Adrenal gland (tissue), 5 donors: ENCODE results near the gene KCNJ6.

Experiments
- POLR2A ChIP-seq, 2 donors: fragments of 450-650 bp; IDR thresholded peaks; one replicate each; pipeline ENCODE4 v1.6.1; 2017; ENCODE audit warnings: antibody characterized with exemption in 2 of 2, mild to moderate bottlenecking in 2 of 2, moderate library complexity in 1 of 2
- TF ChIP-seq, protein P1 (sequence below), 6 experiments: fragments of 450-650 bp in 4 of 6; fragments of 200-600 bp in 2 of 6; sonication (generic) in 1 of 6; IDR thresholded peaks; 1 replicate in 5 of 6; 2 replicates in 1 of 6; pipeline versions ENCODE4 v1.5.1 to v1.8.0; 2016 to 2021; ENCODE audit warnings: antibody characterized with exemption in 6 of 6, mild to moderate bottlenecking in 2 of 6, moderate library complexity in 1 of 6
- donor health status: DM: no; HTN: no; CAD: no.

DNA sequence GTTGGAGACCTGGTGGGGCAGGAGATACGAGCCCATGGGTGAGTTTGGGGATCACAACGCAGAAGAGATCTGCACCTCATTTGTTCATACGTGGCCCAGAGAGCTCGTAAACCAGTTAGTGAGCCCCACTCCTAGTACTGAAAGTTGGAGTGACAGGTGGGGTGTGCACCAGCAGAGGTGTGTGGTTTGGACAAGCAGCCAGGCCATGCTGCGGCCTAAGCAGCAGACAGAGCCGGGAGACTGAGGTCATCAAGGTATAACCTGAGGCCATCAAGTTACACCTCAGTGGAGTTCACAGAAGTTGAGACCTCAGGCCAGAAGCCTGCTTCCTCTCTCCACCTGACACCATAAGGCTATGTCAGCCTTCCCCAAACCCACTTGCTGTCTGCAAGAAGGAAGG is 27.6 kb downstream of the KCNJ6 start:
- TF ChIP-seq, protein P1, sequence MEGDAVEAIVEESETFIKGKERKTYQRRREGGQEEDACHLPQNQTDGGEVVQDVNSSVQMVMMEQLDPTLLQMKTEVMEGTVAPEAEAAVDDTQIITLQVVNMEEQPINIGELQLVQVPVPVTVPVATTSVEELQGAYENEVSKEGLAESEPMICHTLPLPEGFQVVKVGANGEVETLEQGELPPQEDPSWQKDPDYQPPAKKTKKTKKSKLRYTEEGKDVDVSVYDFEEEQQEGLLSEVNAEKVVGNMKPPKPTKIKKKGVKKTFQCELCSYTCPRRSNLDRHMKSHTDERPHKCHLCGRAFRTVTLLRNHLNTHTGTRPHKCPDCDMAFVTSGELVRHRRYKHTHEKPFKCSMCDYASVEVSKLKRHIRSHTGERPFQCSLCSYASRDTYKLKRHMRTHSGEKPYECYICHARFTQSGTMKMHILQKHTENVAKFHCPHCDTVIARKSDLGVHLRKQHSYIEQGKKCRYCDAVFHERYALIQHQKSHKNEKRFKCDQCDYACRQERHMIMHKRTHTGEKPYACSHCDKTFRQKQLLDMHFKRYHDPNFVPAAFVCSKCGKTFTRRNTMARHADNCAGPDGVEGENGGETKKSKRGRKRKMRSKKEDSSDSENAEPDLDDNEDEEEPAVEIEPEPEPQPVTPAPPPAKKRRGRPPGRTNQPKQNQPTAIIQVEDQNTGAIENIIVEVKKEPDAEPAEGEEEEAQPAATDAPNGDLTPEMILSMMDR (IDR thresholded peaks at IDR 0.05) = no peak
- no peak for TF ChIP-seq POLR2A (IDR thresholded peaks at IDR 0.05)
